WERI-Rb-1 (cell line): ENCODE results near the gene TOR2A.
A peak's percentile ranks its signal among the peaks of the same experiment; 100 is the strongest.

ENCODE experiments used
- DNase-seq: peaks from one replicate; pipeline ENCODE4 v3.0.0-alpha.2; 2020
- H3K27ac ChIP-seq: fragments of 250-450 bp; sonication (Bioruptor Pico); 2 replicates; pipeline ENCODE4 v1.5.1; 2020; ENCODE audit warnings: mild to moderate bottlenecking, moderate library complexity
- H3K27me3 ChIP-seq: fragments of 250-450 bp; sonication (Bioruptor Pico); 2 replicates; pipeline ENCODE4 v1.5.1; 2021; ENCODE audit warnings: mild to moderate bottlenecking, low read depth, moderate library complexity; ENCODE audit not compliant: insufficient read depth, severe bottlenecking
- H3K36me3 ChIP-seq: fragments of 250-450 bp; sonication (Bioruptor Pico); 2 replicates; pipeline ENCODE4 v1.5.1; 2020; ENCODE audit warnings: mild to moderate bottlenecking, moderate library complexity
- H3K4me3 ChIP-seq: 2 replicates; pipeline ENCODE4 v1.5.1; 2011; ENCODE audit warnings: low read depth, mild to moderate bottlenecking, control low read depth, low read length
- H3K9me3 ChIP-seq: fragments of 250-450 bp; sonication (Bioruptor Pico); 2 replicates; pipeline ENCODE4 v1.5.1; 2021; ENCODE audit warnings: mild to moderate bottlenecking, moderate library complexity; ENCODE audit not compliant: severe bottlenecking
- TF ChIP-seq, protein P1 (sequence below): IDR thresholded peaks from 2 replicates; pipeline ENCODE4 v1.5.1; 2011; ENCODE audit warnings: low read depth, mild to moderate bottlenecking, control low read depth, inconsistent platforms, low read length

The TOR2A gene

DNA sequence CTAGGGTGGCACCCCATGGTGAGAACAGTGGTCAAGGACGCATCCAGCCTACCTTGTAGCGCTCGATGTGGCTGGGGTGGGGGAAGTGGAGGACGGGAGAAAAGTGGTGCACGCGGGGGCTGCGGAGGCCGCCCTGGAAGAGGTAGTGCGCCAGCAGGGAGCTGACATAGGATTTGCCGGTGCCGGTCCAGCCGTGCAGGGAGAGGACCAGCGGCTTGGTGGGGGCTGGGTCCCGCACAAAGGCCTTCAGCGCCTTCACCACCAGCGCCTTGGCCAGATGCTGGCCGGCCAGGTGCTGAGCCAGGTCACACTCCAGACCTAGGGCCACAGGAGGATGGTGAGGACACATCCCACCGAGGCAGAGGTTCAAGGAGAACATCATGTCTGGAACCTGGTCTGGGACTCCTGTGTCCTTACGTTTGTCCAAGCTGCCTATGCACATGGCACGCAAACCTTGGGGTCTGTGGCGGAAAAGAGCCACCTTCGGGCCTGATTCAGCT is 797 bp downstream of the TOR2A start:
- Histone ChIP-seq H3K27ac (peak overlapping the region; percentile 97), H3K27me3 (no peaks in the 10 kb centered on the region), H3K36me3 (peaks cover 7% of the 10 kb centered on the region), H3K4me3 (peak overlapping the region; percentile 69), H3K9me3 (no peaks in the 10 kb centered on the region)
- TF ChIP-seq, protein P1, sequence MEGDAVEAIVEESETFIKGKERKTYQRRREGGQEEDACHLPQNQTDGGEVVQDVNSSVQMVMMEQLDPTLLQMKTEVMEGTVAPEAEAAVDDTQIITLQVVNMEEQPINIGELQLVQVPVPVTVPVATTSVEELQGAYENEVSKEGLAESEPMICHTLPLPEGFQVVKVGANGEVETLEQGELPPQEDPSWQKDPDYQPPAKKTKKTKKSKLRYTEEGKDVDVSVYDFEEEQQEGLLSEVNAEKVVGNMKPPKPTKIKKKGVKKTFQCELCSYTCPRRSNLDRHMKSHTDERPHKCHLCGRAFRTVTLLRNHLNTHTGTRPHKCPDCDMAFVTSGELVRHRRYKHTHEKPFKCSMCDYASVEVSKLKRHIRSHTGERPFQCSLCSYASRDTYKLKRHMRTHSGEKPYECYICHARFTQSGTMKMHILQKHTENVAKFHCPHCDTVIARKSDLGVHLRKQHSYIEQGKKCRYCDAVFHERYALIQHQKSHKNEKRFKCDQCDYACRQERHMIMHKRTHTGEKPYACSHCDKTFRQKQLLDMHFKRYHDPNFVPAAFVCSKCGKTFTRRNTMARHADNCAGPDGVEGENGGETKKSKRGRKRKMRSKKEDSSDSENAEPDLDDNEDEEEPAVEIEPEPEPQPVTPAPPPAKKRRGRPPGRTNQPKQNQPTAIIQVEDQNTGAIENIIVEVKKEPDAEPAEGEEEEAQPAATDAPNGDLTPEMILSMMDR: no peak
- DNase-seq: peak; percentile 30

DNA sequence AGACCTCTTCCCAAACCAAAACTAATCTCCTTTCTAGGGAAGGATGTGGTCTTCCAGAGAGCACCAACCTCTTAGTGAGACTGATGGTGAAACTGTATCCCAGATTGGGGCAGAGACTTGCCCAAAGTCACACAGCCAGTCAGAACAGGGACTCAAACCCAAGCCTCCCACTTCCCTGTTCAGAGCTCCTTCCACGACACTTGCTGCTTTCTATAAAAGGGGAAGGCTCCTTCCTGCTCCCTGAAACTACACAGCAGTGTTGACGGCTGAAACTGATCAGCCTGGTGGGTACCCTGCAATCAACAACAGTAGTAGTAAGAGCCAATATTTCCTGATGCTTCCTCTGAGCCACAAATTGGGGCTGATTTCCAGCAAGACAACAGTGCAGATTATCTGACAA is 1.5 kb downstream of the TOR2A start:
- TF ChIP-seq, protein P1: no peak
- H3K27me3 ChIP-seq: no peaks in the 10 kb centered on the region
- H3K9me3 ChIP-seq: no peaks in the 10 kb centered on the region
- no peak overlapping the region for H3K4me3 ChIP-seq
- peaks cover 7% of the 10 kb centered on the region for H3K36me3 ChIP-seq
- DNase-seq: no peak
- no peak overlapping the region for H3K27ac ChIP-seq

DNA sequence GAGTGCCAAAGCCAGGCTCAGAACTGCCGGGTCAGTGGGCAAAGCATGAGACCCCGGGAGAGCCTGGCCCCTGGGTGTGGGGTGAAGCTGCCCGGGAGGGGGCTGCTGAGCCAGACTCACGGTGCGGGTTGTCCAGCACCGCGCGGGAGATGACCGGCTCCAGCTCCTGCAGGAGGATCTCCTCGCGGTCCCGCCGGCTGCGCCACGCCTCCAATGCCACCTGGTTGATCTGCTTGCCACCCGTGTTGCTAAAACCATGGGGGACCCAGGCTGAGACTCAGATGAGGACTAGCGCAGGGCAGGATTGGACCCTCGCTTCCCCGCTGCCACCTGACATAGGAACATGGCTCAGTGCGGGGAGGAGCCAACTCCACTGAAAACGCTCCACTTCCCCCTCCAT is 2.6 kb downstream of the TOR2A start:
- Histone ChIP-seq H3K27me3 (no peaks in the 10 kb centered on the region), H3K27ac (no peak overlapping the region), H3K9me3 (no peaks in the 10 kb centered on the region), H3K36me3 (peaks cover 7% of the 10 kb centered on the region), H3K4me3 (no peak overlapping the region)
- DNase-seq: no peak
- TF ChIP-seq, protein P1: no peak

DNA sequence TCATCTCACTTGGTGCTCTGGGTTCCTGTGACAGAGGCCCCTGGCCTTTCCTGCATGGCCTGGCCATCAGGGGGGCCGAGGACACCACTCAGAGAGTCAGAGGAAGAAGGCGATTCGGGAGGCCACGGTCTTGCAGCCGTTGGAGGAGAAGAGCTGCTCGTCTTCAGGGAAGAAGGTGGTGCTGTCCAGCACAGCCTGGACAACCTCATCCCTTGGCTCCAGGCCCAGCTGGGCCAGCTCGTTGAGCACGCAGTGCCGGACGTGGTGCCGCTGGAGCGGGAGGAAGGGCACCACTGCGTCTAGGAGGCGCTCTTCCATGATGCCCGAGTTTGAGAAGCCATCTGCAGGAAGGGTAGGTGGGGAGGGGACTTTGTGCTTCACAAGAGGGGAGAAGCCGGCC is 3.2 kb downstream of the TOR2A start:
- TF ChIP-seq, protein P1: no peak
- peaks cover 7% of the 10 kb centered on the region for H3K36me3 ChIP-seq
- DNase-seq: no peak
- H3K27me3 ChIP-seq: no peaks in the 10 kb centered on the region
- H3K27ac ChIP-seq: no peak overlapping the region
- no peaks in the 10 kb centered on the region for H3K9me3 ChIP-seq
- H3K4me3 ChIP-seq: no peak overlapping the region

DNA sequence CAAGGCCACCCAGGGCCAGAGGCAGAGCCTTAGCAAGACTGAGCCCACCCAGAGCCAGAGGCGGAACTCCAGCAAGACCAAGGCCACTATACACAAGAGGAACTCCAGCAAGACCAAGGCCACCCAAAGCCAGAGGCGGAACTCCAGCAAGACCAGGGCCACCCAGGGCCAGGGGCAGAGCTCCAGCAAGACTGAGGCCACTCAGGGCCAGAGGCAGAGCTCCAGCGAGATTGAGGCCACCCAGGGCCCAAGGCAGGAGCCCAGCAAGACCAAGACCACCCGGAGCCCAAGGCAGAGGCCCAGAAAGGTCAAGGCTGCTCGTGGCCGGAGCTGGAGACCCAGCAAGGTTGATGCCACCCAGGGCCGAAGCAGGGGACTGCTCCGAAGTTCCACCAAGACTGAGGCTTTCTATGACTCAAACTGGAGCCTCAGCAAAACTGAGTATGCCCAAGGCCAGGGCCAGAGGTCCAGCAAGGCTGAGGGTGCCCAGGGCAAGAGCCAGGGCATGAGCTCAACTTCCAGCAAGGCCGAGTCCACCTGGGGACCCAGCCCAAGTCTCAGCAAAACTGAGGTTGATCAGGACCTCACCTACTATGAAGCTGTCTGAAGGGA is 4.2 kb downstream of the TOR2A start:
- DNase-seq: no peak
- Histone ChIP-seq H3K9me3 (no peaks in the 10 kb centered on the region), H3K27ac (no peak overlapping the region), H3K36me3 (peaks cover 7% of the 10 kb centered on the region), H3K27me3 (no peaks in the 10 kb centered on the region), H3K4me3 (no peak overlapping the region)
- TF ChIP-seq, protein P1: no peak

DNA sequence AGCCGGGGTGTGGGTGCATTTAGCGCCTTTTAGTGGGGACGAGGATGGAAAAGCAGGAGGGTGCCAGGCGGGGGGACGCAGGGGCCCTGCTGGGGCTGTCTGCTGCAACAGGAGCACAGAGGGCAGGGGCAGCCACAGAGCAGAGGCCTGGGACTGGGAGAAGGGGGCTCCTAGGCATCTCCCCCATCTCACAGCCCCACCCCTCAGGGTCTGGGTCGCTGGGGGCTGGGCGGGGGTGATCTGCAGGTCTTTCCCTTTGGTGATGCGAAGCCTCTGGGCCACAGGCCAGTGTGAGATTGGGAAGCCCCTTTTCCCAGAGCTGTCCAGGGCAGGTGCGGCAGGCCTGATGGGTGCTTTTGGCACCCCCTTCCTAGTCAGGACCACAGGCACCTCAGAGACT is 4.8 kb downstream of the TOR2A start:
- no peaks in the 10 kb centered on the region for H3K27me3 ChIP-seq
- no peak overlapping the region for H3K4me3 ChIP-seq
- no peak for DNase-seq
- no peak overlapping the region for H3K27ac ChIP-seq
- H3K9me3 ChIP-seq: no peaks in the 10 kb centered on the region
- H3K36me3 ChIP-seq: peaks cover 7% of the 10 kb centered on the region
- TF ChIP-seq, protein P1: no peak
